CD14-positive monocyte (primary cell): Measurements from ENCODE around the gene MRPS21. TPM values are rescaled to one million over a fixed set of nuclear protein-coding genes. Genes with fewer than 3 reads are reported as not detected.

Experiments used
- DNase-seq, 3 donors: peaks; one replicate each; pipeline ENCODE4 v3.0.0-alpha.2; 2011 to 2022
- H2AFZ ChIP-seq: 2 replicates; pipeline ENCODE4 v1.6.0; 2012; ENCODE audit warnings: mild to moderate bottlenecking, low read depth, low read length, inconsistent platforms; ENCODE audit not compliant: insufficient read depth, poor library complexity, severe bottlenecking
- H3K27ac ChIP-seq, 2 donors: 1 replicate in 1 of 2; 2 replicates in 1 of 2; pipeline ENCODE4 v1.5.1; 2012 to 2013; ENCODE audit warnings: low read length in 2 of 2, control low read depth in 1 of 2, inconsistent platforms in 1 of 2, low read depth in 1 of 2, mild to moderate bottlenecking in 1 of 2
- H3K27me3 ChIP-seq, 2 donors: one replicate each; pipeline versions ENCODE4 v1.6.0 to v1.6.1; 2011 to 2013; ENCODE audit warnings: low read length in 2 of 2; ENCODE audit not compliant: control insufficient read depth in 2 of 2, insufficient read depth in 2 of 2
- H3K36me3 ChIP-seq, 2 donors: replicated peaks in 1 of 2; 1 replicate in 1 of 2; 2 replicates in 1 of 2; pipeline versions ENCODE4 v1.5.1 to v1.6.1; 2012 to 2013; ENCODE audit warnings: low read length in 2 of 2, control low read depth in 1 of 2, inconsistent platforms in 1 of 2, mild to moderate bottlenecking in 1 of 2; ENCODE audit not compliant: insufficient read depth in 2 of 2, control insufficient read depth in 1 of 2
- H3K4me1 ChIP-seq, 2 donors: 1 replicate in 1 of 2; 2 replicates in 1 of 2; pipeline versions ENCODE4 v1.5.1 to v1.6.1; 2012 to 2013; ENCODE audit warnings: low read length in 2 of 2, control low read depth in 1 of 2, inconsistent platforms in 1 of 2, mild to moderate bottlenecking in 1 of 2, moderate library complexity in 1 of 2; ENCODE audit not compliant: insufficient read depth in 2 of 2, control insufficient read depth in 1 of 2
- H3K4me2 ChIP-seq: replicated peaks from 2 replicates; pipeline ENCODE3; 2012; ENCODE audit warnings: low read length, moderate library complexity, mild to moderate bottlenecking; ENCODE audit not compliant: poor library complexity, severe bottlenecking; ENCODE audit errors: extremely low read depth
- H3K4me3 ChIP-seq, 3 experiments: fragments of 200-600 bp in 1 of 3; sonication (generic) in 1 of 3; replicated peaks in 1 of 3; 1 replicate in 2 of 3; 2 replicates in 1 of 3; pipeline ENCODE4 v1.5.1; 2011 to 2013; ENCODE audit warnings: low read length in 3 of 3, mild to moderate bottlenecking in 3 of 3, control low read depth in 2 of 3, low read depth in 2 of 3, inconsistent platforms in 1 of 3, moderate library complexity in 1 of 3
- H3K79me2 ChIP-seq: 2 replicates; pipeline ENCODE4 v1.6.0; 2012; ENCODE audit warnings: mild to moderate bottlenecking, control low read depth, inconsistent platforms, low read length, moderate library complexity; ENCODE audit not compliant: insufficient read depth
- H3K9ac ChIP-seq: 2 replicates; pipeline ENCODE4 v1.6.0; 2017; ENCODE audit warnings: low read length, mild to moderate bottlenecking; ENCODE audit not compliant: insufficient read depth, poor library complexity, severe bottlenecking
- H3K9me3 ChIP-seq, 2 donors: replicated peaks in 1 of 2; 1 replicate in 1 of 2; 2 replicates in 1 of 2; pipeline versions ENCODE4 v1.5.1 to v1.6.1; 2012 to 2013; ENCODE audit warnings: low read length in 2 of 2, control low read depth in 1 of 2; ENCODE audit not compliant: control insufficient read depth in 1 of 2, insufficient read depth in 1 of 2
- H4K20me1 ChIP-seq: 2 replicates; pipeline ENCODE4 v1.6.0; 2012; ENCODE audit warnings: mild to moderate bottlenecking, low read length, control low read depth, moderate library complexity; ENCODE audit not compliant: insufficient read depth
- H3K27ac Mint-ChIP-seq, 7 donors: one replicate each; pipeline ENCODE4 v1.8.0; 2020; ENCODE audit warnings: mild to moderate bottlenecking in 7 of 7, mixed read lengths in 7 of 7, moderate library complexity in 6 of 7, inconsistent platforms in 2 of 7
- H3K27me3 Mint-ChIP-seq, 3 donors: one replicate each; pipeline ENCODE4 v1.8.0; 2021 to 2022; ENCODE audit warnings: low read depth in 3 of 3, mild to moderate bottlenecking in 3 of 3, mixed read lengths in 3 of 3, moderate library complexity in 3 of 3, inconsistent platforms in 1 of 3
- H3K36me3 Mint-ChIP-seq, 2 donors: one replicate each; pipeline ENCODE4 v1.8.0; 2020; ENCODE audit warnings: mixed read lengths in 2 of 2, inconsistent platforms in 1 of 2, mild to moderate bottlenecking in 1 of 2
- H3K4me1 Mint-ChIP-seq: one replicate; pipeline ENCODE4 v1.8.0; 2020; ENCODE audit warnings: mild to moderate bottlenecking, mixed read lengths
- H3K4me3 Mint-ChIP-seq, 2 donors: one replicate each; pipeline ENCODE4 v1.8.0; 2020; ENCODE audit warnings: mild to moderate bottlenecking in 2 of 2, mixed read lengths in 2 of 2, moderate library complexity in 1 of 2
- H3K9me3 Mint-ChIP-seq, 7 donors: one replicate each; pipeline ENCODE4 v1.8.0; 2020 to 2022; ENCODE audit warnings: mixed read lengths in 7 of 7, mild to moderate bottlenecking in 6 of 7, moderate library complexity in 6 of 7, inconsistent platforms in 2 of 7
- WGBS: methylation state at CpG from one replicate; pipeline ENCODE4 v1.1.5; 2013; ENCODE audit warnings: missing lambda C conversion rate; ENCODE audit not compliant: insufficient coverage; 5-methylcytosine and 5-hydroxymethylcytosine counted together
- intact Hi-C, 2 donors: fragments of 100-400 bp; cut with micrococcal nuclease; formaldehyde crosslinking; loops; one replicate each; pipeline versions ENCODE4 v1.15.0 to v1.15.1; 2023
- polyA plus RNA-seq, 3 donors: library from polyadenylated mRNA; depleted of rRNA in 1 of 3; unstranded in 2 of 3; stranded (reverse) in 1 of 3; fragments of 300-500 nt in 2 of 3; fragments of >200 nt in 1 of 3; fragmentation: Illumina TruSeq in 2 of 3; gene quantifications; 1 replicate in 2 of 3; 2 replicates in 1 of 3; pipeline ENCODE4 v1.2.3, GENCODE V29; 2012 to 2021
- TF ChIP-seq, protein P1 (sequence below): fragments of 200-600 bp; IDR thresholded peaks from one replicate; pipeline ENCODE4 v1.8.0; 2022; ENCODE audit warnings: antibody characterized with exemption, mild to moderate bottlenecking

MRPS21 gene
- polyA plus RNA-seq, 3 donors = 42.3 to 53.0 (median 49.6) TPM

DNA sequence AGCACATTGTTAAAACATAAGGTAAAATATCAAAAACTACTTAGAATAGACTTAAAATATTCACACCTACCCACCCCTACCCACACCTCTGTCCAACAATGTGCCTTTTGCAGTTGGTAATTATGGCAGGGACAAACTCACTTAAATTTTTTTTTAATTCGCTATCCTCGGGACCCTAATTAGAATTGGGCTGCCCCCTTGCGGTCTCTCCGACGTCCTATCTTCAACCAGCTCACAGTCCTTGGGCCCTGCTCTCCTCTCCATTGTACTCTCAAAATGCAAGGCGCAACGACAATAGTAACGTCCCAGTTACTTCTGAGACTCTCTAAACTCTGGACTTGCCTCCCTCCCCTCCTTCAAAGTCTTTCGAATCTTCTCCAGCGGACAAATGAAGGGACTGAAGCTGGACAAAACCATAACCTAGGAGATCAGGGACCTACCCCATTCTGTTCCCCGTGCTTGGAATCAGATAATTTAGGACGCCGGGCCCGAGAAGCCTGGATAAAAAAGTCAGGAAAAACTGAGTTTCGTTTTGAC is 12.4 kb upstream of the MRPS21 start:
- no peaks in the 10 kb centered on the region for H3K79me2 ChIP-seq
- H2AFZ ChIP-seq = peak overlapping the region; percentile 87
- no peaks in the 10 kb centered on the region for H3K36me3 ChIP-seq
- H4K20me1 ChIP-seq = no peaks in the 10 kb centered on the region
- Mint-ChIP-seq H3K36me3 (peaks cover 8 to 14% of the 10 kb centered on the region in 2 donors), H3K27ac (peak overlapping the region in 5 of 7 donors; percentile 26 to 81 (median 51)), H3K4me3 (peak overlapping the region; percentile 95 to 97), H3K4me1 (peaks cover 17% of the 10 kb centered on the region), H3K27me3 (peaks cover 30 to 43% (median 41%) of the 10 kb centered on the region in 3 donors), H3K9me3 (peaks cover 5 to 13% (median 8%) of the 10 kb centered on the region in 7 donors)
- WGBS = 0% methylated on average over 13 of the region's 15 CpGs
- TF ChIP-seq, protein P1, sequence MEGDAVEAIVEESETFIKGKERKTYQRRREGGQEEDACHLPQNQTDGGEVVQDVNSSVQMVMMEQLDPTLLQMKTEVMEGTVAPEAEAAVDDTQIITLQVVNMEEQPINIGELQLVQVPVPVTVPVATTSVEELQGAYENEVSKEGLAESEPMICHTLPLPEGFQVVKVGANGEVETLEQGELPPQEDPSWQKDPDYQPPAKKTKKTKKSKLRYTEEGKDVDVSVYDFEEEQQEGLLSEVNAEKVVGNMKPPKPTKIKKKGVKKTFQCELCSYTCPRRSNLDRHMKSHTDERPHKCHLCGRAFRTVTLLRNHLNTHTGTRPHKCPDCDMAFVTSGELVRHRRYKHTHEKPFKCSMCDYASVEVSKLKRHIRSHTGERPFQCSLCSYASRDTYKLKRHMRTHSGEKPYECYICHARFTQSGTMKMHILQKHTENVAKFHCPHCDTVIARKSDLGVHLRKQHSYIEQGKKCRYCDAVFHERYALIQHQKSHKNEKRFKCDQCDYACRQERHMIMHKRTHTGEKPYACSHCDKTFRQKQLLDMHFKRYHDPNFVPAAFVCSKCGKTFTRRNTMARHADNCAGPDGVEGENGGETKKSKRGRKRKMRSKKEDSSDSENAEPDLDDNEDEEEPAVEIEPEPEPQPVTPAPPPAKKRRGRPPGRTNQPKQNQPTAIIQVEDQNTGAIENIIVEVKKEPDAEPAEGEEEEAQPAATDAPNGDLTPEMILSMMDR = peak; percentile 77
- H3K9me3 ChIP-seq = peaks cover 8 to 9% of the 10 kb centered on the region in 2 donors
- peak; percentile 41 to 64 (median 59) for DNase-seq
- peak overlapping the region; percentile 81 for H3K4me2 ChIP-seq
- peak overlapping the region; percentile 10 for H3K9ac ChIP-seq
- H3K4me1 ChIP-seq = peaks cover 19% of the 10 kb centered on the region in 2 donors
- peak overlapping the region; percentile 32 to 78 (median 49) for H3K4me3 ChIP-seq
- H3K27me3 ChIP-seq = peaks cover 18 to 37% of the 10 kb centered on the region in 2 donors
- H3K27ac ChIP-seq = no peak overlapping the region
- intact Hi-C loops = loop anchor here in 1 of 2 donors (2.0 kb wide), 1 partner anchor 24 kb away; the partner anchor contains the start of gene CA14

DNA sequence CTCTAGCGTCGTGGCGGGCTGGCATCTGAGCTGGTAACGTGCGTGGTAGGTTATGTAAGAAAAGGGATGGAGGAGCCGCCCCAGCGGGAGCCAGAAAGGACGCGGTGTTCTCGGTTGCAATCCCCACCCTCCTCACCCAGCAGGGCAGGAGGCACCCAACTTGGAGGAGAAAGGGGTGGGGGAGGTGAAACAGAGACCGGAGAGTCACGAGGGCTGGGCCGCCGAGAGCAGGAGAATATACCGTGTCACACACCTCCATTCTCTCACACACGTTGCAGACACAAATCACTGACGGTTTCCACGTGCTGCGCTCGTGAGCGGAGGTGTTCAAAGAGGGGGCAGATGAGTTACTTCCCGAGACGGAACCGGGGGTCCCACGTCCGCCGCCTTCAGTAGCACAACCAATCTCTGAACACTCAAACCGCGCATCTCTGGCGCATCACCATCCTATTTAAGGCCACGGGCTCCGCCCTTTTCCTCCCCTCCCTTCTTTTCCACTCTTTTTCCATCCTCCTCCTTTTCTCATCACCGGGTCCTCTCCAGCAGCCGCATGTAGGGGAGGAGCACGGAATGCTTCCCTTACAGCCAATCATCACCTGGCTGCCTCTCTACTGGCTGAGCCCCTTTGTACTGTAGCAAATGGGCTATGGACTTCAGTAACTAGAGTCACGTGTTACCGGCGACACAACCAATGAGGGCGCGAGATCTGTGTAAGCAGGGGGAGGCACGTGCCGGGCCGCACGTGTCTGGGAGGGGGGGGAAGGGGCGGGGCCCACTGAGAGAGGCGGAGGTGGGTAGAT is 11.7 kb upstream of the MRPS21 start, which contains the start of gene CIART:
Gene CIART, plus strand, starts transcription at position 797 of the 800 bp plus-strand sequence. CDS start 714 bp downstream, outside the sequence.
- Histone ChIP-seq H3K4me1 (peaks cover 19% of the 10 kb centered on the region in 2 donors), H3K79me2 (no peaks in the 10 kb centered on the region), H3K27me3 (peaks cover 18 to 42% of the 10 kb centered on the region in 2 donors), H4K20me1 (no peaks in the 10 kb centered on the region), H3K9ac (peak within 1 kb of the TSS; percentile 10), H2AFZ (peak within 1 kb of the TSS; percentile 87), H3K4me2 (peak within 1 kb of the TSS; percentile 81), H3K36me3 (no peaks in the 10 kb centered on the region), H3K9me3 (peaks cover 8 to 9% of the 10 kb centered on the region in 2 donors), H3K27ac (no peak within 1 kb of the TSS), H3K4me3 (peak within 1 kb of the TSS; percentile 32 to 78 (median 49))
- intact Hi-C loops = loop anchor here in 1 of 2 donors (2.0 kb wide), 1 partner anchor 25 kb away; the partner anchor contains the start of gene CA14
- WGBS = 1% methylated on average over 30 of the region's 46 CpGs
- Mint-ChIP-seq H3K9me3 (peaks cover 5 to 13% (median 8%) of the 10 kb centered on the region in 7 donors), H3K4me1 (peaks cover 17% of the 10 kb centered on the region), H3K27ac (peak within 1 kb of the TSS in 5 of 7 donors; percentile 51 to 81 (median 63)), H3K36me3 (peaks cover 8 to 14% of the 10 kb centered on the region in 2 donors), H3K27me3 (peaks cover 35 to 47% (median 46%) of the 10 kb centered on the region in 3 donors), H3K4me3 (peak within 1 kb of the TSS; percentile 95 to 97)
- peak; percentile 67 to 85 (median 73) for DNase-seq
- TF ChIP-seq, protein P1 = no peak
